Hepatocyte (in vitro differentiated cells): ENCODE results near the gene ZNF205. TPM values are rescaled to one million over a fixed set of nuclear protein-coding genes. Genes with fewer than 3 reads are reported as not detected.

Experiments used
- DNase-seq: peaks from one replicate; pipeline ENCODE4 v3.0.0-alpha.2; 2016; ENCODE audit warnings: low spot score
- H2AFZ ChIP-seq: fragments of 200-600 bp; sonication (generic); 2 replicates; pipeline ENCODE4 v1.6.0; 2016; ENCODE audit warnings: antibody characterized with exemption, mild to moderate bottlenecking
- H3K27ac ChIP-seq: fragments of 200-600 bp; sonication (generic); 2 replicates; pipeline ENCODE4 v1.5.1; 2016; ENCODE audit warnings: mild to moderate bottlenecking
- H3K27me3 ChIP-seq: fragments of 200-600 bp; sonication (generic); 2 replicates; pipeline ENCODE4 v1.6.1; 2016
- H3K36me3 ChIP-seq: fragments of 200-600 bp; sonication (generic); replicated peaks from 2 replicates; pipeline ENCODE4 v1.5.1; 2016; ENCODE audit warnings: low read depth; ENCODE audit not compliant: insufficient read depth
- H3K4me1 ChIP-seq: fragments of 200-600 bp; sonication (generic); 2 replicates; pipeline ENCODE4 v1.5.1; 2016; ENCODE audit warnings: mild to moderate bottlenecking, moderate library complexity; ENCODE audit not compliant: insufficient read depth
- H3K4me2 ChIP-seq: fragments of 200-600 bp; sonication (generic); 2 replicates; pipeline ENCODE4 v1.6.0; 2016
- H3K4me3 ChIP-seq: fragments of 200-600 bp; sonication (generic); 2 replicates; pipeline ENCODE4 v1.5.1; 2016; ENCODE audit warnings: mild to moderate bottlenecking
- H3K79me2 ChIP-seq: fragments of 200-600 bp; sonication (generic); 2 replicates; pipeline ENCODE4 v1.6.0; 2017; ENCODE audit warnings: mild to moderate bottlenecking
- H3K9me2 ChIP-seq: fragments of 200-600 bp; sonication (generic); replicated peaks from 2 replicates; pipeline ENCODE4 v1.6.0; 2017; ENCODE audit warnings: mild to moderate bottlenecking; ENCODE audit not compliant: insufficient read depth
- H3K9me3 ChIP-seq: fragments of 200-600 bp; sonication (generic); 2 replicates; pipeline ENCODE4 v1.5.1; 2016; ENCODE audit warnings: low read depth, mild to moderate bottlenecking
- H4K20me1 ChIP-seq: fragments of 200-600 bp; sonication (generic); 2 replicates; pipeline ENCODE4 v1.6.0; 2016; ENCODE audit warnings: mild to moderate bottlenecking; ENCODE audit not compliant: insufficient read depth, poor library complexity, severe bottlenecking
- CTCF ChIP-seq: fragments of 200-600 bp; sonication (generic); IDR thresholded peaks from 2 replicates; pipeline ENCODE4 v1.5.1; 2016; ENCODE audit warnings: antibody characterized with exemption, mild to moderate bottlenecking; ENCODE audit not compliant: poor library complexity
- EZH2 ChIP-seq: fragments of 200-600 bp; sonication (generic); IDR thresholded peaks from 2 replicates; pipeline ENCODE4 v1.6.1; 2016; ENCODE audit warnings: antibody characterized with exemption, mild to moderate bottlenecking, borderline replicate concordance
- EZH2phosphoT487 ChIP-seq: fragments of 200-600 bp; sonication (generic); IDR thresholded peaks from one replicate; pipeline ENCODE4 v1.6.1; 2018; ENCODE audit warnings: antibody characterized with exemption, mild to moderate bottlenecking, low read depth, moderate library complexity; ENCODE audit not compliant: unreplicated experiment, severe bottlenecking
- WGBS: methylation state at CpG from one replicate; pipeline ENCODE4 v1.1.6; 2016; ENCODE audit warnings: low lambda C conversion rate; ENCODE audit errors: missing lambda C conversion rate; 5-methylcytosine and 5-hydroxymethylcytosine counted together
- polyA plus RNA-seq: library from polyadenylated mRNA; unstranded; fragments of >200 nt; fragmentation: Nextera tagmentation; extraction: Ambion mirVana; gene quantifications from 2 replicates; pipeline ENCODE4 v1.2.1, GENCODE V29; 2016
- total RNA-seq: library from RNA; depleted of rRNA; stranded (reverse); fragments of >200 nt; gene quantifications from 2 replicates; pipeline ENCODE4 v1.2.3, GENCODE V29; 2014

Gene ZNF205
- total and polyA plus RNA-seq, 2 experiments from 2014 or later: 12.3 to 12.6 TPM

DNA sequence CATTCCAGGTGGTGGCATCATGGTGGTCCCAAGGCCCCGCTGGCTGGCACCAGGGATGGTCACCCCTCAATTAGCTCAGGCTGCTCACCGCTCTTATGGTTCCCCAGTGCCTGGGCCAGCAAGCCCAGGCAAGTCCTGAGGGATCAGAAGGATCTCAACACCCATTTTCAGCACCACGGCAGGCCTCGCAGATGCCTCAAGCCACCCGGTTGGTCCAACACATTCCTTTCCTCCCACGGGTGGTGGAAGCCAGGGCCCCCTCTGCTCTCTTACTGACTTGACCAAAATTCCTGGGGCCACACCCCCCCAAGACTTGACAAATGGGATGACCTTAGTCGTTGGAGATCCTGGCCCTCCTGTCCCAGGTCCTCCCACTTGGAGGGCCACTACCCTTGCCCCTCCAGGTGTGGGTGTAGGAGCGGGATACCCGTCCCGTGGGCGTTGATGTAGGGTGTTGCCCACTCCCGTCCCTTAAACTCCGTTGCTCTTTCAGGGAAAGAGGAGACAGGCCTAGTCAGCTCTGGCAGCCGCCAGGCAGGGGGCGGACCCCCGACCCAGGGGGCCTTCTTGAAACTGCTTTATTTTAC lies 5.9 kb downstream of the ZNF205 start:
- Histone ChIP-seq H3K4me1 (peaks cover 4% of the 10 kb centered on the region), H2AFZ (no peak overlapping the region), H3K36me3 (no peaks in the 10 kb centered on the region)

DNA sequence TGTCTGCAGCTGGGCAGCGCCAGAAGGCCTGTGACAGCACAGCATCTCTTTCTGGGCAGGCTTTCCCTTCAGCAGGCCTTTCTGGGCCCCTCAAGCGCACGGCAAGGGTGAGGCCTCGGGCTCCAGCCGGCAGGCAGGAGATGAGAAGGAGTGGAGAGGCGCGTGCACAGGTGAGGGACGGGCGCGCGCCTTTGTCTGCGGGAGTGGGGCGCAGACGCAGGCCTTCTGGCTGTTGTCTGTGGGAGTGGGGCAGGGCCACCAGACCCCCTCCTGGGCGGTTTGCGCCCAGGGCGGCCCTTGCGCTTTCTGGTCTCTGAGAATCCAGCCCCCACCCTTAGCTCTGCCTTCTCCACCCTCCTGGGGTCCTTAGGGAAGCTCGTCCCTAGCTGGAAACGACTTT lies 6.5 kb downstream of the ZNF205 start:
- TF ChIP-seq EZH2phosphoT487: no peak
- no peak for TF ChIP-seq EZH2
- TF ChIP-seq CTCF: no peak
- no peak for DNase-seq
- Histone ChIP-seq H3K79me2 (peaks cover 7% of the 10 kb centered on the region), H3K9me3 (no peaks in the 10 kb centered on the region), H3K27ac (no peak overlapping the region), H3K4me2 (no peak overlapping the region), H3K36me3 (no peaks in the 10 kb centered on the region), H3K4me1 (peaks cover 4% of the 10 kb centered on the region), H3K27me3 (no peaks in the 10 kb centered on the region), H2AFZ (no peak overlapping the region), H3K4me3 (no peak overlapping the region), H4K20me1 (no peaks in the 10 kb centered on the region), H3K9me2 (no peaks in the 10 kb centered on the region)
- WGBS: 97% methylated on average over 20 of the region's 20 CpGs

More for the DNA sequence above, 5.9 kb downstream of the ZNF205 start:
- no peaks in the 10 kb centered on the region for H3K9me3 ChIP-seq
- WGBS: 95% methylated on average over 16 of the region's 16 CpGs
- H3K27ac ChIP-seq: no peak overlapping the region
- H4K20me1 ChIP-seq: no peaks in the 10 kb centered on the region
- H3K79me2 ChIP-seq: peaks cover 10% of the 10 kb centered on the region
- TF ChIP-seq CTCF (no peak), EZH2 (no peak), EZH2phosphoT487 (no peak)
- DNase-seq: no peak
- H3K4me3 ChIP-seq: no peak overlapping the region
- no peak overlapping the region for H3K4me2 ChIP-seq
- H3K9me2 ChIP-seq: no peaks in the 10 kb centered on the region
- H3K27me3 ChIP-seq: no peaks in the 10 kb centered on the region

GRCh38 chr16:3119286-3119685 lies 6.9 kb downstream of the ZNF205 start:
- H3K36me3 ChIP-seq: no peaks in the 10 kb centered on the region
- peaks cover 4% of the 10 kb centered on the region for H3K4me1 ChIP-seq
- 98% methylated on average over 31 of the region's 33 CpGs for WGBS

More at GRCh38 chr16:3119286-3119685, 6.9 kb downstream of the ZNF205 start:
- no peak overlapping the region for H2AFZ ChIP-seq
- no peaks in the 10 kb centered on the region for H4K20me1 ChIP-seq
- H3K9me3 ChIP-seq: no peaks in the 10 kb centered on the region
- no peaks in the 10 kb centered on the region for H3K27me3 ChIP-seq
- H3K27ac ChIP-seq: no peak overlapping the region
- H3K9me2 ChIP-seq: no peaks in the 10 kb centered on the region
- H3K4me2 ChIP-seq: no peak overlapping the region
- DNase-seq: no peak
- peaks cover 3% of the 10 kb centered on the region for H3K79me2 ChIP-seq
- H3K4me3 ChIP-seq: no peak overlapping the region
- TF ChIP-seq CTCF: no peak
- TF ChIP-seq EZH2: no peak
- TF ChIP-seq EZH2phosphoT487: no peak
